GM12878 (cell line): ENCODE measurements around the gene ZNF621. TPM values are rescaled to one million over a fixed set of nuclear protein-coding genes. Genes with fewer than 3 reads are reported as not detected.

Source experiments
- ASH2L ChIP-seq: fragments of 300-600, 200-600 bp; sonication (generic); IDR thresholded peaks from 2 replicates; pipeline ENCODE4 v1.6.1; 2017; ENCODE audit warnings: low read depth, mild to moderate bottlenecking, borderline replicate concordance
- BHLHE40 ChIP-seq, 2 experiments: fragments of 450-650 bp in 1 of 2; IDR thresholded peaks; 2 replicates each; pipeline ENCODE4 v1.6.1; 2011 to 2017; ENCODE audit warnings: low read depth in 2 of 2, borderline replicate concordance in 1 of 2, improper control_type of control experiment in 1 of 2, low read length in 1 of 2, mild to moderate bottlenecking in 1 of 2
- CBX5 ChIP-seq: sonication (generic); IDR thresholded peaks from 2 replicates; pipeline ENCODE4 v1.6.1; 2016; ENCODE audit warnings: low read depth, moderate library complexity, mild to moderate bottlenecking, inconsistent platforms
- CHD2 ChIP-seq: IDR thresholded peaks from 2 replicates; pipeline ENCODE4 v1.6.1; 2011; ENCODE audit warnings: low read depth, low read length, improper control_type of control experiment, borderline replicate concordance
- FOXK2 ChIP-seq: fragments of 450-650 bp; IDR thresholded peaks from 2 replicates; pipeline ENCODE4 v1.6.1; 2017; ENCODE audit warnings: mild to moderate bottlenecking, moderate library complexity
- GATAD2B ChIP-seq: fragments of 450-650 bp; conservative IDR thresholded peaks from 2 replicates; pipeline ENCODE4 v1.6.1; 2017; ENCODE audit warnings: low read depth, mild to moderate bottlenecking, moderate library complexity
- HCFC1 ChIP-seq: fragments of 150-350 bp; IDR thresholded peaks from 2 replicates; pipeline ENCODE4 v1.6.1; 2014; ENCODE audit warnings: low read length
- HDAC6 ChIP-seq: fragments of 200-600 bp; sonication (generic); IDR thresholded peaks from one replicate; pipeline ENCODE4 v1.8.0; 2017; ENCODE audit warnings: antibody characterized with exemption; ENCODE audit not compliant: unreplicated experiment
- IKZF1 ChIP-seq: fragments of 450-650 bp; conservative IDR thresholded peaks from 2 replicates; pipeline ENCODE4 v1.6.1; 2017; ENCODE audit warnings: antibody characterized with exemption, mild to moderate bottlenecking
- IRF4 ChIP-seq: IDR thresholded peaks from 2 replicates; pipeline ENCODE4 v1.6.1; 2011; ENCODE audit warnings: low read depth, low read length
- MXI1 ChIP-seq: fragments of 150-350 bp; IDR thresholded peaks from 2 replicates; pipeline ENCODE4 v1.6.1; 2011; ENCODE audit warnings: low read depth, mild to moderate bottlenecking, inconsistent platforms, low read length, improper control_type of control experiment
- NR2C2 ChIP-seq: IDR thresholded peaks from 2 replicates; pipeline ENCODE4 v1.6.1; 2011; ENCODE audit warnings: borderline replicate concordance, low read depth; ENCODE audit not compliant: control insufficient read depth, insufficient read length
- RBBP5 ChIP-seq: fragments of 200-600 bp; sonication (generic); conservative IDR thresholded peaks from 2 replicates; pipeline ENCODE4 v1.6.1; 2016
- RCOR1 ChIP-seq: conservative IDR thresholded peaks from 2 replicates; pipeline ENCODE4 v1.6.1; 2012; ENCODE audit warnings: low read depth, low read length, improper control_type of control experiment
- SIN3A ChIP-seq: IDR thresholded peaks from 2 replicates; pipeline ENCODE4 v1.6.1; 2012; ENCODE audit warnings: low read depth, low read length, improper control_type of control experiment
- SMAD1 ChIP-seq: fragments of 450-650 bp; IDR thresholded peaks from 2 replicates; pipeline ENCODE4 v1.6.1; 2018; ENCODE audit warnings: mild to moderate bottlenecking, low read depth; ENCODE audit not compliant: partially characterized antibody
- SMARCA5 ChIP-seq: fragments of 450-650 bp; IDR thresholded peaks from 2 replicates; pipeline ENCODE4 v1.6.1; 2017; ENCODE audit warnings: mild to moderate bottlenecking
- SPI1 ChIP-seq: IDR thresholded peaks from 2 replicates; pipeline ENCODE4 v1.6.1; 2011; ENCODE audit warnings: low read depth, mild to moderate bottlenecking, low read length, moderate library complexity, borderline replicate concordance; ENCODE audit not compliant: insufficient read depth
- STAT1 ChIP-seq: fragments of 450-650 bp; conservative IDR thresholded peaks from 2 replicates; pipeline ENCODE4 v1.6.1; 2014; ENCODE audit warnings: antibody characterized with exemption, mild to moderate bottlenecking
- SUPT20H ChIP-seq: IDR thresholded peaks from 2 replicates; pipeline ENCODE4 v1.6.1; 2011; ENCODE audit warnings: low read depth, mild to moderate bottlenecking, low read length, moderate library complexity, borderline replicate concordance; ENCODE audit not compliant: control insufficient read depth
- TBL1XR1 ChIP-seq: IDR thresholded peaks from 2 replicates; pipeline ENCODE4 v1.6.1; 2012; ENCODE audit warnings: low read depth, low read length, improper control_type of control experiment
- polyA plus RNA-seq, 11 experiments: library from polyadenylated mRNA; depleted of rRNA in 4 of 11; unstranded in 6 of 11; stranded (reverse) in 5 of 11; fragments of >200 nt; fragmentation: Nextera tagmentation in 4 of 11; fragmentation: Illumina TruSeq in 1 of 11; extraction: Ambion mirVana in 4 of 11; extraction: Trizol in 1 of 11; gene quantifications; 1 replicate in 1 of 11; 2 replicates in 10 of 11; pipeline versions ENCODE4 v1.2.1 to v1.2.3, GENCODE V29; 2011 to 2016; ENCODE audit warnings: inconsistent platforms in 2 of 11, missing spikeins in 2 of 11, low read depth in 1 of 11
- total RNA-seq, 4 experiments: library from RNA; depleted of rRNA in 3 of 4; stranded (reverse); fragments of >200 nt in 3 of 4; fragmentation: Illumina TruSeq in 1 of 4; extraction: Trizol in 1 of 4; gene quantifications; 2 replicates each; pipeline versions ENCODE4 v1.2.1 to v1.2.3, GENCODE V29; 2013 to 2021
- TF ChIP-seq, protein P1 (sequence below): fragments of 450-650 bp; IDR thresholded peaks from 2 replicates; pipeline ENCODE4 v1.6.1; 2016; ENCODE audit warnings: mild to moderate bottlenecking
- TF ChIP-seq, protein P2 (sequence below): fragments of 450-650 bp; IDR thresholded peaks from 2 replicates; pipeline ENCODE4 v1.6.1; 2016; ENCODE audit warnings: mild to moderate bottlenecking
- TF ChIP-seq, protein P3 (sequence below): fragments of 450-650 bp; formaldehyde crosslinking; IDR thresholded peaks from 2 replicates; pipeline ENCODE4 v1.4.0; 2022; ENCODE audit warnings: mild to moderate bottlenecking, moderate library complexity

The ZNF621 gene
- total and polyA plus RNA-seq, 10 of the 15 experiments (the other 5 are each of a cell fraction or from before 2014, with no cell fraction given): 2.9 to 26.3 (median 11.9) TPM

DNA sequence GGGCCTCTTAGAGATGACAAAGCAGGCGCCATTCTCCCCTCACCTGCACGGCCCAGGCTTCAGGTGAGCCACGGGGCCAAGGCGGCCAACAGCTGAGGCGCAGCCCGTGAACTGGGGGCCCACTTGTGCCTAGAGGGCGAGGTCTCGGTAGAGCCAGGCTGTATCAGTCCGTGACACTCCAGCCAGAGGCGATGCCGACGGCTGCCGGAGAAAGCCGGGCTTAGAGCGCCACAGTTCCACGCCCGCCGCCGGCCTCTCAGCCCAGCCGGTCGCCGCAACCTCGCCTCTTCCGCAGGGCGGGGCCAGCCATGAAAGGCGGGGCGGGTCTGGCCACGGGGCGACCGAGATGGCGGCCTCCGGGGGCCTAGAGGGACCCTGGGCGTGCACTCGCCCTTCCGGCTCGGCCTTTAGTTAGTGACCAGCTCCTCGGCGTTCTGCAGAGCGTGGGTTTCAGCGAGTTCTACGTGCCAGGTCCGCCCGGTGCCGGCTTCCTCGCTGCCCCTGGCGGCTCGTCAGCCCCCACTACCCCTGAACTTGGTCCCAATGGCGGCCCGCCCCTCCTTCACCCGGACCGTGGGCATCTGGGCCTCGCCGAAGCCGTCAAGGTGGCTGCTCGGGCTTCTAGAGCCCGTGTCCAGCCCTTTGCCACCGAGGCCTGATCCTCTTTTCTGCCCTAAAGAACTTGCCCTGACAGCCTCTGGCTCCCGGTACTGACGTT is at the start of gene ZNF621 (continued):
- peak; percentile 88; the same call in 1 of the 2 replicates for TF ChIP-seq SIN3A
- TF ChIP-seq SPI1: peak; percentile 18; the same call in 1 of the 2 replicates
- peak; percentile 54; the same call in 1 of the 2 replicates for TF ChIP-seq CHD2
- TF ChIP-seq SMAD1: no peak
- peak; percentile 22; the same call in 1 of the 2 replicates for TF ChIP-seq SMARCA5
- TF ChIP-seq, protein P1, sequence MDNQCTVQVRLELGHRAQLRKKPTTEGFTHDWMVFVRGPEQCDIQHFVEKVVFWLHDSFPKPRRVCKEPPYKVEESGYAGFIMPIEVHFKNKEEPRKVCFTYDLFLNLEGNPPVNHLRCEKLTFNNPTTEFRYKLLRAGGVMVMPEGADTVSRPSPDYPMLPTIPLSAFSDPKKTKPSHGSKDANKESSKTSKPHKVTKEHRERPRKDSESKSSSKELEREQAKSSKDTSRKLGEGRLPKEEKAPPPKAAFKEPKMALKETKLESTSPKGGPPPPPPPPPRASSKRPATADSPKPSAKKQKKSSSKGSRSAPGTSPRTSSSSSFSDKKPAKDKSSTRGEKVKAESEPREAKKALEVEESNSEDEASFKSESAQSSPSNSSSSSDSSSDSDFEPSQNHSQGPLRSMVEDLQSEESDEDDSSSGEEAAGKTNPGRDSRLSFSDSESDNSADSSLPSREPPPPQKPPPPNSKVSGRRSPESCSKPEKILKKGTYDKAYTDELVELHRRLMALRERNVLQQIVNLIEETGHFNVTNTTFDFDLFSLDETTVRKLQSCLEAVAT: no peak
- 0 out of 2 replicates have a peak, but pooled peaks have one; percentile 36 for TF ChIP-seq ASH2L
- TF ChIP-seq, protein P2, sequence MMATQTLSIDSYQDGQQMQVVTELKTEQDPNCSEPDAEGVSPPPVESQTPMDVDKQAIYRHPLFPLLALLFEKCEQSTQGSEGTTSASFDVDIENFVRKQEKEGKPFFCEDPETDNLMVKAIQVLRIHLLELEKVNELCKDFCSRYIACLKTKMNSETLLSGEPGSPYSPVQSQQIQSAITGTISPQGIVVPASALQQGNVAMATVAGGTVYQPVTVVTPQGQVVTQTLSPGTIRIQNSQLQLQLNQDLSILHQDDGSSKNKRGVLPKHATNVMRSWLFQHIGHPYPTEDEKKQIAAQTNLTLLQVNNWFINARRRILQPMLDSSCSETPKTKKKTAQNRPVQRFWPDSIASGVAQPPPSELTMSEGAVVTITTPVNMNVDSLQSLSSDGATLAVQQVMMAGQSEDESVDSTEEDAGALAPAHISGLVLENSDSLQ: no peak
- no peak for TF ChIP-seq IRF4
- no peak for TF ChIP-seq SUPT20H
- peak; percentile 69 for TF ChIP-seq GATAD2B
- peak; percentile 87 for TF ChIP-seq MXI1
- no peak for TF ChIP-seq NR2C2
- no peak for TF ChIP-seq RBBP5
- no peak for TF ChIP-seq STAT1
- TF ChIP-seq, protein P3, sequence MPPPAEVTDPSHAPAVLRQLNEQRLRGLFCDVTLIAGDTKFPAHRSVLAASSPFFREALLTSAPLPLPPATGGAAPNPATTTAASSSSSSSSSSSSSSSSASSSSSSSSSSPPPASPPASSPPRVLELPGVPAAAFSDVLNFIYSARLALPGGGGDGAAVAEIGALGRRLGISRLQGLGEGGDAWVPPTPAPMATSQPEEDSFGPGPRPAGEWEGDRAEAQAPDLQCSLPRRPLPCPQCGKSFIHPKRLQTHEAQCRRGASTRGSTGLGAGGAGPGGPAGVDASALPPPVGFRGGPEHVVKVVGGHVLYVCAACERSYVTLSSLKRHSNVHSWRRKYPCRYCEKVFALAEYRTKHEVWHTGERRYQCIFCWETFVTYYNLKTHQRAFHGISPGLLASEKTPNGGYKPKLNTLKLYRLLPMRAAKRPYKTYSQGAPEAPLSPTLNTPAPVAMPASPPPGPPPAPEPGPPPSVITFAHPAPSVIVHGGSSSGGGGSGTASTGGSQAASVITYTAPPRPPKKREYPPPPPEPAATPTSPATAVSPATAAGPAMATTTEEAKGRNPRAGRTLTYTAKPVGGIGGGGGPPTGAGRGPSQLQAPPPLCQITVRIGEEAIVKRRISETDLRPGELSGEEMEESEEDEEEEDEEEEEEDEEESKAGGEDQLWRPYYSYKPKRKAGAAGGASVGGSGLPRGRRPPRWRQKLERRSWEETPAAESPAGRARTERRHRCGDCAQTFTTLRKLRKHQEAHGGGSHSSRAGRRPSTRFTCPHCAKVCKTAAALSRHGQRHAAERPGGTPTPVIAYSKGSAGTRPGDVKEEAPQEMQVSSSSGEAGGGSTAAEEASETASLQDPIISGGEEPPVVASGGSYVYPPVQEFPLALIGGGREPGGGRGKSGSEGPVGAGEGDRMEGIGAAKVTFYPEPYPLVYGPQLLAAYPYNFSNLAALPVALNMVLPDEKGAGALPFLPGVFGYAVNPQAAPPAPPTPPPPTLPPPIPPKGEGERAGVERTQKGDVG (CRISPR knock-in tag): no peak
- peak; percentile 61 for TF ChIP-seq IKZF1
- TF ChIP-seq CBX5: no peak
- TF ChIP-seq HCFC1: peak; percentile 59
- peak; percentile 36 to 62 for TF ChIP-seq BHLHE40 (IDR thresholded peaks at IDR 0.05; ENCODE audit: borderline replicate concordance in 1 of 2, low read depth in 2 of 2, low read length in 1 of 2)
- 0 out of 2 replicates have a peak, but pooled peaks have one; percentile 25 for TF ChIP-seq RCOR1
- no peak for TF ChIP-seq TBL1XR1
- TF ChIP-seq FOXK2: no peak
- no peak for TF ChIP-seq HDAC6
- TF ChIP-seq, all 136 proteins: peak for 40
